Mammary epithelial cell (primary cell): Measurements from ENCODE around the gene CLRN1.

Experiments
- CTCF ChIP-seq, 2 donors: IDR thresholded peaks in 1 of 2; conservative IDR thresholded peaks in 1 of 2; 2 replicates each; pipeline ENCODE4 v1.5.1; 2011 to 2012; ENCODE audit warnings: inconsistent platforms in 2 of 2, low read length in 2 of 2, mild to moderate bottlenecking in 2 of 2, control low read depth in 1 of 2, low read depth in 1 of 2; ENCODE audit not compliant: insufficient read depth in 1 of 2; ENCODE audit errors: extremely low read depth in 1 of 2
- EZH2 ChIP-seq: IDR thresholded peaks from 2 replicates; pipeline ENCODE4 v1.6.1; 2012; ENCODE audit warnings: low read length, inconsistent platforms, borderline replicate concordance

- TF ChIP-seq CTCF (conservative IDR thresholded peaks at IDR 0.05 in 1 of 2, IDR thresholded peaks at IDR 0.05 in 1 of 2; ENCODE audit: extremely low read depth in 1 of 2, insufficient read depth in 1 of 2, low read depth in 1 of 2, low read length in 2 of 2) (no peak), EZH2 (no peak)
Measured at GRCh38 chr3:150956376-150956775, 16.2 kb downstream of the CLRN1 start.
